Urinary bladder (tissue), 4 donors: ENCODE data around the gene TBC1D23. TPM values are rescaled to one million over a fixed set of nuclear protein-coding genes. Genes with fewer than 3 reads are reported as not detected.
"Not testable (repeated sequence)": the region's sequence is repeated elsewhere in the genome, so short reads cannot be mapped to it uniquely, and the experiment has no call there.

Experiments
- DNase-seq: peaks from one replicate; pipeline ENCODE4 v3.0.0-alpha.2; 2015; ENCODE audit errors: extremely low spot score
- H3K27ac ChIP-seq: one replicate; pipeline ENCODE4 v1.5.1; 2013; ENCODE audit warnings: low read depth, mild to moderate bottlenecking, moderate library complexity
- H3K36me3 ChIP-seq: one replicate; pipeline ENCODE4 v1.6.1; 2013; ENCODE audit warnings: mild to moderate bottlenecking, moderate library complexity; ENCODE audit not compliant: insufficient read depth
- H3K4me1 ChIP-seq: one replicate; pipeline ENCODE4 v1.6.1; 2013; ENCODE audit warnings: mild to moderate bottlenecking, moderate library complexity; ENCODE audit not compliant: insufficient read depth
- H3K4me3 ChIP-seq: one replicate; pipeline ENCODE4 v1.5.1; 2013; ENCODE audit warnings: low read depth, low read length
- WGBS: extraction: QIAGEN DNeasy Blood & Tissue Kit; methylation state at CpG from one replicate; pipeline ENCODE4 v1.1.7; 2013; 5-methylcytosine and 5-hydroxymethylcytosine counted together
- polyA plus RNA-seq: library from polyadenylated mRNA; stranded (reverse); fragments of 200-250 nt; gene quantifications from one replicate; pipeline ENCODE4 v1.2.3, GENCODE V29; 2013
- total RNA-seq: library from RNA; depleted of rRNA; stranded (reverse); fragments of >200 nt; gene quantifications from one replicate; pipeline ENCODE4 v1.2.3, GENCODE V29; 2014
- donor health status: healthy with polysubstance abuse.
- donor health status: healthy.

The TBC1D23 gene
- total and polyA plus RNA-seq, 2 donors: 16.2 to 104 TPM

DNA sequence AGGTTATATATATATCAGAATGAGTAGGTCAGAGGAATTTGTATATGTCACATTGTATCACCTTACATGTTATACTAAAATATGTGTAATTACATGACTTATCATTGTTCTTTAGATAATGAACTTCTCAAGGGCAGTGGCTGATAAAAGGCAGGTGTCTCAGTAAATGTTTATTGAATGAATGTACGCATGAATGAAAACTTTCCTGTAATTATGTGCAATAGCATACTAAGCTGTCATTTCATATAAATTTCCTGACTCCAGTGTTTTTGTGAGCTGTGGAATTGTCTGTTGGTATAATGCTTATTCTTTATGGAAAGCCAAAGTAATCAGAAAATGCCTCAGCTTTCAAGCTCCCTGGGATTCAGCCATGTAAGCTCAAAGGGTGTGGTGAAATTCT is 4.2 kb downstream of the TBC1D23 start:
- H3K36me3 ChIP-seq: no peaks in the 10 kb centered on the region
- no peak overlapping the region for H3K27ac ChIP-seq
- no peaks in the 10 kb centered on the region for H3K4me1 ChIP-seq
- WGBS: 78% methylated on average over 1 of the region's 1 CpG
- DNase-seq: no peak
- no peak overlapping the region for H3K4me3 ChIP-seq

DNA sequence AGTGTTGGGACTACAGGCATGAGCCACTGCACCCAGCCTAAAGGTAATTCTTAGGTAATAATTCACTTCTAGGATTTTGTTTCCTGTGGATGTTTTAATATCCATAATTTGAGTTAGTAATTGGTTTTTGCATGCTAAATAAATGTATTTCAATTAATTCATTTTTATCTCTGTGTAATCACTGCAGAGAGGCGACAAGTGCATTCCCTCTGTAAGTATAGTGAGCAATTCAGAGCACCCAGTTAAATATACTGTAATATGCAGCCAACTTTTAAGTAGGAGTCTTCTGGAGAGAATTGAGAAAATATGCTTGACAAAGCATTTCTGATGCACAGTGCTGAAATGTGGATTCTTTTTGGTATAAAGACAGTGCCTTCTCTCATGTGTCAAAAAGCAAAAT is 5.7 kb downstream of the TBC1D23 start:
- no peak for DNase-seq
- H3K27ac ChIP-seq: no peak overlapping the region
- no peaks in the 10 kb centered on the region for H3K36me3 ChIP-seq
- H3K4me1 ChIP-seq: no peaks in the 10 kb centered on the region
- H3K4me3 ChIP-seq: no peak overlapping the region
- WGBS: 95% methylated on average over 1 of the region's 1 CpG

DNA sequence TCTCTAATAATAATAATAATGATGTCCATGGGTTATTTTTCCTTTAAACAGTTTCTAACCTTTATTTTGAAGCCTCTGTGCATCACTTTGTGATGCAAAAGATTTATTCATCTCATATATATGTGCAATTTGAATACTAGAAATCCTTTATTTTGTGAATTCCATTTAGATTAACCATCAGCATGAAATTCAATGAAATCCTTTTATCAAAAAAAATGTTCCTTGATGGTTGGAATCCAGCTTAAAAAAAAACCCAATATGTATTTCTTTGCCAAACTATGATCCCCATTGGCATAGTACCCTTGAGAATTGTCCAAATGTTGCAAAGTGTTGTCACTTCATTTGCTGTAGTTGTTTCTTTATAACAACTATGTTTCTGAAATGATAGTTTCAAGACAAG is 7.4 kb downstream of the TBC1D23 start:
- Histone ChIP-seq H3K4me3 (no peak overlapping the region), H3K36me3 (no peaks in the 10 kb centered on the region), H3K4me1 (no peaks in the 10 kb centered on the region), H3K27ac (no peak overlapping the region)
- DNase-seq: no peak

DNA sequence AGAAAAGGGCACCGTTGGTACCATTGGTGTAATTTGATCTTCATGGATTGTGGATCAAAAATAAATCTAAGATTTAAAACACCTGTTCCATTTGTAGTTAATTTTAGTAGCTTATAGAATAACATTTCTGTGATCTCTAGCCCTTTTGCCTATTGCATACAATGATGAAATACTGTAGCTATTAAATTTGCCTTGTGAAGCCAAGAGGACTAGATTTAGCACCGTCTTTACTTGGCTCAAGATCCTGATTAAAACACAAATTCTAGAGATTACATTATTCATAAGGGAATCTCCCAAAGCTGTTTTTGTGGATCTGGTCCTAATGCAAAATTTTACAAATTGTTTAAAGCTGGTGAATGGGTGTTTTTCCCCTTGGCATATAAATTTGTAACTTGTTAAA is 8.2 kb downstream of the TBC1D23 start:
- 22% methylated on average over 2 of the region's 2 CpGs for WGBS
- H3K27ac ChIP-seq: no peak overlapping the region
- H3K4me1 ChIP-seq: no peaks in the 10 kb centered on the region
- no peaks in the 10 kb centered on the region for H3K36me3 ChIP-seq
- no peak overlapping the region for H3K4me3 ChIP-seq
- no peak for DNase-seq

DNA sequence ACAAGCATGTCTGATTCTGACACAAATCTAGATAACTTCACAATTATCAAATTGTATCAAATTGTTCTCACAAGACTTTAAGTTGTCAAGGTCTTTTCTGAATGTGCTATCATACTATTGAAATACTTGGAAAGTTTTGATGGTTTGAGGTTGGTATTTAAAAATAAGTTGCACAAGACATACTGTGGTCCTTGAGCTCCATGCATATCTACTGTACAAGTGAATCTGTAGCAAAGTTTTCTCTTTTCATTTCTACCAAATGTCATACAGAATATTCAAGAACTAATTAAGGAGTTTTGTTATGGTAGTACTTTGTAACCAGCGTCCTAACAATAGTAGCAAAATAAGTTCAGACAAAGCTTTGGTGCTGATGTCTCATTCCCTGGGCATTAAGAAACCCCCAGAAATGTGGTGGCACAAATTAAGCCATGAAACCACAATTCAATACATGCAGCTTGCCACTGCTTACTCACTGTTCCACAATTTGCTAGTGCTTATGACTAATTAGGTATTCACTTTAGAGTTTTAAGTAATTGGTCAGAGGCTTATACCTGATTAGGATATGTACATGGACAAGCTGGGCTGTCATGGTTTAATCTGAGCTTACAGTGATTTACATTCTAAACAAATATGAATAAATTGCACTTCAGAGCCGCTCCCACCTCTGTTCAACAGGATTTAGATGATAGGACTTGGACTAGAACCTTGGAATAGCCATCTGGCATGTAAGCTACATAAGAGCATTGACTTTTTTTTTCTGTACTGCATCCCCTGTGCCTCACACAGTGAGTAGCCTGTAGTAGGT is 8.8 kb downstream of the TBC1D23 start:
- H3K36me3 ChIP-seq: no peaks in the 10 kb centered on the region
- DNase-seq: no peak
- WGBS: 76% methylated on average over 2 of the region's 2 CpGs
- no peak overlapping the region for H3K27ac ChIP-seq
- no peak overlapping the region for H3K4me3 ChIP-seq
- H3K4me1 ChIP-seq: no peaks in the 10 kb centered on the region

DNA sequence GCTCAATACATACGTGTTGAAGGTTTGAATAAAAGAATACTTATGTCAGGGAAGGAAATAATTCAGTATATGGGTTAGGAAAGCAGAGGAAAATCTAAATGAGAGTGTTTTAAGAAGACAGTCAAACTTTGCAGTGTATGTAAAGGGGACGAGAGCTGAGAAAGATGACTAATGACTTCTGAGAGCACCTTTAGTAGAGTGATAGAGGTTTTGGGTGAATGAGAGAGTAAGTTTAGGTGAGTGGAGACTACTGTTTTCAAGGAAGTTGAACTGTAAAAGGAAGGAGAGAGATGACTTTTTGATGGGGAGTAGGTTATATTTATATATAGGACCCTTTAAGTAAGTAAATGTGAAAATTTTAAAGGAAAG is 9.4 kb downstream of the TBC1D23 start:
- H3K36me3 ChIP-seq: no peaks in the 10 kb centered on the region
- WGBS: 89% methylated on average over 2 of the region's 2 CpGs

DNA sequence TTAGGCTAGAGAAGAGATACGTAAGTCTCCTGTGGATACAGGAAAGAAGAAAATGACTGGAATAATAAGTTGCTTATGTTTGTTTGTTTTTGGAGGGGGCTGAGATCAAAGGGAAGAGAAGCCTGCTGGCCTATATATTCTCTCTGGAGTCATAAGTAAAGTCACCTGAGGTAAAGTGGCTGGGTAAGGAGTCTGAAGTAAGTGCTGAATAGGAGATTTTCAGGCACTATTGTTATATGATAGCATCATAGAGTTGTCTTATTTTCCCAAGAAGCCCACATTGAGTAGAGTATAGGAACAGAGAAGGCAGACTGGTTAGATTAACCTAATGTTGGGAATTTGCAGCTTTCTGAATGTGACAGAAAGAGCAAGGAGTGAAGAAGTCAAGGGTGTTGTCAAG is 10.7 kb downstream of the TBC1D23 start:
- Histone ChIP-seq H3K4me3 (no peak overlapping the region), H3K36me3 (no peaks in the 10 kb centered on the region), H3K27ac (no peak overlapping the region), H3K4me1 (no peaks in the 10 kb centered on the region)
- 98% methylated on average over 1 of the region's 1 CpG for WGBS
- no peak for DNase-seq

More for the DNA sequence above, 9.4 kb downstream of the TBC1D23 start:
- no peak for DNase-seq
- H3K4me1 ChIP-seq: no peaks in the 10 kb centered on the region
- no peak overlapping the region for H3K27ac ChIP-seq
- H3K4me3 ChIP-seq: no peak overlapping the region

DNA sequence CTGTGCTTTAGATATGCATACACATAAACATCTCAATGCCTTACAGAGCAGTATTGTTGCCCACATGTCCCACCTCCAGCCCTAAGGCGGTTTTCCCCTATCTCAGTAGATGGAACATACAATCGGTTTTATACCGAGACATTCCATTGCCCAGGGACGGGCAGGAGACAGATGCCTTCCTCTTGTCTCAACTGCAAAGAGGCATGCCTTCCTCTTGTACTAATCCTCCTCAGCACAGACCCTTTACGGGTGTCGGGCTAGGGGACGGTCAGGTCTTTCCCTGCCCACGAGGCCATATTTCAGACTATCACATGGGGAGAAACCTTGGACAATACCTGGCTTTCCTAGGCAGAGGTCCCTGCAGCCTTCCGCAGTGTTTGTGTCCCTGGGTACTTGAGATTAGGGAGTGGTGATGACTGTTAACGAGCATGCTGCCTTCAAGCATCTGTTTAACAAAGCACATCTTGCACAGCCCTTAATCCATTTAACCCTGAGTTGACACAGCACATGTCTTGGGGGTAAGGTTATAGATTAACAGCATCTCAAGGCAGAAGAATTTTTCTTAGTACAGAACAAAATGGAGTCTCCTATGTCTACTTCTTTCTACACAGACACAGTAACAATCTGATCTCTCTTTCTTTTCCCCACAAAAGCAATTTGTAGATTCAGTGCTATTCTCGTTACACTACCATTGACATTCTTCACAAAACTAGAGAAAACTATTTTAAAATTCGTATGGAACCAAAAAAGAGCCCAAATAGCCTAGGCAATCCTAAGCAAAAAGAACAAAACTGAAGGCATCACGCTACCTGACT is 12.2 kb downstream of the TBC1D23 start:
- DNase-seq, H3K4me1 ChIP-seq: not testable (repeated sequence)
- WGBS: 75% methylated on average over 13 of the region's 13 CpGs

DNA sequence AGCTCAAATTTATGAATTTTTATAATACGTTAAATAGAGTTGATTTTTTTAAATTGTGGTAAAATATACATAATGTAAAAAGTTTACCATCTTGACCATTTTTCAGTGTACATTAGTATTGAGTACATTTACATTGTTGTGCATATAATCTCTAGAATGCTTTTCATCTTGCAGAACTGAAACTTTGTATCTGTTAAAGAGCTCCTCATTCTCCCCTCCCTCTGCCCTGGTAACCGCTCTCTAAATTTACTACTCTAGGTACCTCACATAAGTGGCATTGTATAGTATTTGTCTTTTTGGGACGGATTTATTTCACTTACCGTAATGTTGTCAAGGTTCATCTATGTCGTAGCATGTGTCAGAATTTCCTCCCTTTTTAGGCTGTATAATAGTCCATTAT is 13.6 kb downstream of the TBC1D23 start:
- WGBS: 94% methylated on average over 5 of the region's 5 CpGs
- H3K36me3 ChIP-seq: no peaks in the 10 kb centered on the region
- no peak overlapping the region for H3K27ac ChIP-seq
- DNase-seq: no peak
- no peak overlapping the region for H3K4me3 ChIP-seq
- no peaks in the 10 kb centered on the region for H3K4me1 ChIP-seq

More for the DNA sequence above, 12.2 kb downstream of the TBC1D23 start:
- H3K36me3 ChIP-seq, H3K4me3 ChIP-seq, H3K27ac ChIP-seq: not testable (repeated sequence)

DNA sequence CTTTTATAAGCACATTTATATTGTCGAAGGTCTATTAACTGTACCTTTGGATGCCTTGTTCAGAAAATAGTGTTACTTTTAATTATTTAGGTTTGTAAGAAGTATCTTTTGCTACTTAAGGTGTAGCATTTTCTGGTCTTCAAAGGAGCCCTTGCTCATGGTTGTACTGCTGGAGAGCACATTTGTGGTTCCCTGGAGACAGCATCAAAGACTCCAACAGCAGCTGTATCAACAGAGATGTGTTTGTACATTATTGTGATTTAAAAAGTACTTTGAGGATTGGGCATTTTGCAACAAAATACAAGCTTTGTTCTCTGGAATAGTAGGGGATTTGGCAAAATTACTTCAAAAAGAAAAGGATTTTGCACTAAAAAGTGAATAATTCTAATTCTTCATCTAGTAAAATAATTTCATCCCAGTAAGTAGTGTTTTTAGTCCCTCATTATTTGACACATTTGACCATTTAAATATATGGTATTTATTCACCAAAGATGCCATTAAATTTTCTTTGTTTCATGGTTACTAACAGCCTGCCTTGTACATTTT is 16.5 kb downstream of the TBC1D23 start:
- Histone ChIP-seq H3K36me3 (no peaks in the 10 kb centered on the region), H3K4me1 (no peaks in the 10 kb centered on the region), H3K27ac (no peak overlapping the region), H3K4me3 (no peak overlapping the region)
- WGBS: 87% methylated on average over 1 of the region's 1 CpG
- no peak for DNase-seq

DNA sequence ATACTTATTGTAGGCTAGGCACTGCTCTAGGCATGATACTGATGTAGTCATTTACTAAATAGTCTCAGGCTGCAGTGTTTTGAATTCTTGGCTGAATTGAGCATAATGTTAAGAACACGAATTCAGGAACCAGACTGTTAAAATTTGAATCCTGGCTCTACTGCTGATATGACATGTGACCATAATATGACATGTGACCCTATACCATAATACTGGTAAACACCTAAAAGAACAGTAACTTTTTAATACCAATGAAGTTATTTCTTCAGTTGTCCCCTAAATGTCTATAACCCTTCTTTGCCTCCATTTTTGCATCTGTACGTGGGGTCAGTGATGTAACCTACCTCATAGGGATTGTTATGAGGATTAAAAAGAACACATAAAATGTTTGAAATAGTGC is 18.1 kb downstream of the TBC1D23 start:
- no peak overlapping the region for H3K27ac ChIP-seq
- WGBS: 79% methylated on average over 2 of the region's 2 CpGs
- H3K4me3 ChIP-seq: no peak overlapping the region
- DNase-seq: no peak
- no peaks in the 10 kb centered on the region for H3K36me3 ChIP-seq
- H3K4me1 ChIP-seq: no peaks in the 10 kb centered on the region

DNA sequence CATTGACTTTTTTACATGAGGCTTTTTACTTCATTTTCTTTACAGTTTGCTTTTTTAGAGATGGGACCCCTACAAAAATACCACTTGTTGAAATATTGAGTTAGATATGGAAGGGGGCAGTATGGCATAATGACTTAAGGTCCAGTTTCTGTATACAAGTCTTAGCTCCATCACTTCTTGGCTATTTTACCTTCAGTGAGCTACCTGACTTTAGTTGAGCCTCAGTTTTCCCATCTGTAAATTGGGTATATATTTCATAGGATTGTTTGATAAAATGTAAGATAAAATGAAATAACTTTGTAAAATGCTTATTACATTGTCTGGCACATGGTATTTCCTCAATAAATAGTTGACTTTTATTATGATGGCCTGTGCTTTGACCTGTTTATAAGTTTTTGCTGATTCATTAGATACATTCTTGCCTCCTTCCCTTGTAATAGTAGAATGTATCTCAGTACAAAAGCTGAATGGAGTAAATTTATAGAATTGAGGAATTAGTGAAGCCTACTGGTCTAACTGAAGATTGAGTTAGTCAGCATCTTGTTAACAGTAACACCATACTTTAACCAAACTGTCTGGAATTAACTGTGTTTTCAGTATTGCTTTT is 27.6 kb downstream of the TBC1D23 start:
- Histone ChIP-seq H3K27ac (no peak overlapping the region), H3K4me3 (no peak overlapping the region), H3K4me1 (no peaks in the 10 kb centered on the region), H3K36me3 (no peaks in the 10 kb centered on the region)
- DNase-seq: no peak

DNA sequence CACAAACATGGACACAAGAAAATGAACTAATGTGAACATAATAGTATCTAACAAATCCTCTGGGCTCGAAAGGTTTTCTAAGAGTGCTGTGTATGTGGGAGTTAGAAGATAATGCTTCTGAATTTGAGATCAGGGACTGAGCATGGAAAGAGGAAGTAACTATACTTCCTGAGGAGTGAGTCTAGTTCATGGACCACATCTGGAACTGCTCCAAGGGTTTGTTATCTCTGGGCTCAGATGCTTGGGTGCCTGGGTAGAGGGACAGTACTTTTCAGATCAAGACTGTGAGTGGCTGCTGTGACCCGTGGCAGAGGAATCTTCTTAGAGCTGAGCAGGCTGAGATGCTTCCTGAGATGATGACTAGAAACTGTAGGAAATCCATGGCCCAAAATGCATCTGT is 28.5 kb downstream of the TBC1D23 start:
- Histone ChIP-seq H3K36me3 (no peaks in the 10 kb centered on the region), H3K4me3 (no peak overlapping the region), H3K4me1 (no peaks in the 10 kb centered on the region), H3K27ac (no peak overlapping the region)
- 70% methylated on average over 2 of the region's 2 CpGs for WGBS
- no peak for DNase-seq

DNA sequence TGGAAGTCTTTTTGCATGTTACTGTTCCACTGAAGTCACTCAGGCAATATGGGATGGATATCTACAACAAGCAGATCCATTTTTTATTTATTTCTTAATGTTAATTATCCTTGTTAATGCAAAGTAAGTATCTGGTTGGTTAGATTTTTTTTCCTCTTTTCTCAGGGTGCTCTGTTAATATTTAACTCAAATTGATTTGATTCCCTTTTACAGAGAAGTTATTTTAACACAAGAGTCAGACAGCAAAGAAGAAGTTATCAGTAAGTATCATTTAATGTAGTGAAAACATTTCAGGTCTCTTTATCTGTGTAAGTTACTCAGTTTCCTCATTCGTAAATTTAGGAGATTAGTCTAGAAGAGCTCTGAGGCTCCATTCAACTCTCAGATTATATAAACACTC is 34.3 kb downstream of the TBC1D23 start:
- H3K36me3 ChIP-seq: peaks cover 3% of the 10 kb centered on the region
- 89% methylated on average over 1 of the region's 1 CpG for WGBS
- H3K4me3 ChIP-seq: no peak overlapping the region

More for the DNA sequence above, 34.3 kb downstream of the TBC1D23 start:
- Histone ChIP-seq H3K27ac (no peak overlapping the region), H3K4me1 (no peaks in the 10 kb centered on the region)
- no peak for DNase-seq
